Upper lobe of left lung (tissue), 4 donors: Measurements from ENCODE around the gene DCAF4.
A peak's percentile ranks its signal among the peaks of the same experiment; 100 is the strongest.

Experiments used
- POLR2A ChIP-seq, 4 donors: fragments of 450-650 bp; IDR thresholded peaks; one replicate each; pipeline ENCODE4 v1.5.1; 2016 to 2017; ENCODE audit warnings: antibody characterized with exemption in 4 of 4, mild to moderate bottlenecking in 2 of 4
- TF ChIP-seq, protein P1 (sequence below), 6 experiments: fragments of 450-650 bp in 4 of 6; fragments of 200-600 bp in 2 of 6; sonication (generic) in 2 of 6; IDR thresholded peaks; one replicate each; pipeline ENCODE4 v1.5.1; 2016 to 2019; ENCODE audit warnings: antibody characterized with exemption in 6 of 6

DNA sequence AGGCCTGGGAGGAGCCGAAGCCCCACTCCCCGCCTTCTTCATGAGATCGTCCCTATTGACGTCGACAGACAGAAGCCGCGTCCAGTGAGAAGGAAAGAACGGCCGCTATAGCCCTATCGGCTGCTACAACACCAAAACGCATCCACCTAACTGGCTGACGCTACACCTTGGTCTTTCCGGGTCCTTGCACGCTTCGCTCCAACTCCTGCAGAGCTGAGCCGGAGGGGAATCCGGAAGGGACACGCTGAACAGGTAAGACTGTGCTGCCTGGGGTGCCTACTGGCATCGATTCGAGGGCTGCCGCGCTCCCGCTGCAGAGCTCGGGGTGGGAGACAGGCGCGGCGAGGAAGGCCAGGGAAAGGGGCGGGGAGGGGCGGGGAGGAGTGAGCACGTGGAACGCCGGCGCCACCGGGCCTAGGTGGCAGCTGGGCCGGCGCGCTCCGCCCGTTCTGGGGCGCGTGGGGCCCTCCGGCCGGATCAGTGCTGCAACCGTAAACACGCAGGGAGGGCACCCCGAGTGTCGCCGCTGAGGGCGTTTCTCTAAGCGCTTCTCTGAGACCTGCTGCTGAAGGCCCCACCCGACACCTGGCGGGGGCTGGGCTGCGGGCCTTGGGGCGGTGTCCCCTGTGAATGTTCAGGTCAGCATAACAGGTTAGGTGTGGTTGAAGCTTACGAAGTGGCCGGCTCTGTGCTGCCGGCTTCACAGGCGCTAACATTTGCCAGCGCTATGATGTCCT lies at the start of gene DCAF4:
- TF ChIP-seq POLR2A (IDR thresholded peaks at IDR 0.05): peak in 1 of 4 donors; percentile 38
- TF ChIP-seq, protein P1, sequence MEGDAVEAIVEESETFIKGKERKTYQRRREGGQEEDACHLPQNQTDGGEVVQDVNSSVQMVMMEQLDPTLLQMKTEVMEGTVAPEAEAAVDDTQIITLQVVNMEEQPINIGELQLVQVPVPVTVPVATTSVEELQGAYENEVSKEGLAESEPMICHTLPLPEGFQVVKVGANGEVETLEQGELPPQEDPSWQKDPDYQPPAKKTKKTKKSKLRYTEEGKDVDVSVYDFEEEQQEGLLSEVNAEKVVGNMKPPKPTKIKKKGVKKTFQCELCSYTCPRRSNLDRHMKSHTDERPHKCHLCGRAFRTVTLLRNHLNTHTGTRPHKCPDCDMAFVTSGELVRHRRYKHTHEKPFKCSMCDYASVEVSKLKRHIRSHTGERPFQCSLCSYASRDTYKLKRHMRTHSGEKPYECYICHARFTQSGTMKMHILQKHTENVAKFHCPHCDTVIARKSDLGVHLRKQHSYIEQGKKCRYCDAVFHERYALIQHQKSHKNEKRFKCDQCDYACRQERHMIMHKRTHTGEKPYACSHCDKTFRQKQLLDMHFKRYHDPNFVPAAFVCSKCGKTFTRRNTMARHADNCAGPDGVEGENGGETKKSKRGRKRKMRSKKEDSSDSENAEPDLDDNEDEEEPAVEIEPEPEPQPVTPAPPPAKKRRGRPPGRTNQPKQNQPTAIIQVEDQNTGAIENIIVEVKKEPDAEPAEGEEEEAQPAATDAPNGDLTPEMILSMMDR (IDR thresholded peaks at IDR 0.05): peak in 1 of 6 experiments; percentile 9
